ENCODE data around the gene ZFPL1. TPM values are rescaled to one million over a fixed set of nuclear protein-coding genes. Genes with fewer than 3 reads are reported as not detected.

Gene ZFPL1
- total RNA-seq, 1 donor from 2014 or later, result 33.9 TPM

DNA sequence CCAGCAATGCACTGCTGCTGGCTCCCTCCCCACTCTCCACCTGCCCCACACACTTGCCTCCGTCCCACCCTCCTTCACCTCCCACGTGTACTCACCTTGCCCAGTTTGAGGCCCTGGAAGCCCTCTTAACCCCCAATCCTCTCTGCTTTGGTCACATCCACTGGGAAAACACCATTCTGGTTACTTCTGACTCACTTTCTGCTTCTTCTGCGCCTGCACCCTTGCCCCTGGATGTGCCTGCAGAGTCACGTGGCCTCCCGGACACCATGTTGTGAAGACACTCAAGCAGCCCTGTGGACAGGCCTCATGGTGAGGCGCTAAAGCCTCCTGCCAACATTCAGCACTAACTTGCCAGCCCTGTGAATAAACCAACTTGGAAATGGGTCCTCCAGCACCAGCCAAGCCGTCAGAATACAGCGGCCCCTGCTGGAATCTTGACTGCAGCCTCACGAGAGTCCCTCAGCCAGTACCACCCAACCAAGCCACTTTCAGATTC lies 23.1 kb upstream of the ZFPL1 start:
- Mint-ChIP-seq H3K36me3 (ENCODE audit: unreplicated experiment) (no peaks in the 10 kb centered on the region), H3K4me3 (ENCODE audit: unreplicated experiment) (no peak overlapping the region), H3K9me3 (ENCODE audit: unreplicated experiment) (no peaks in the 10 kb centered on the region), H3K27ac (ENCODE audit: unreplicated experiment) (no peak overlapping the region), H3K4me1 (ENCODE audit: low read depth, unreplicated experiment) (peaks cover 2% of the 10 kb centered on the region), H3K27me3 (ENCODE audit: unreplicated experiment) (peaks cover 5% of the 10 kb centered on the region)
- DNase-seq, result no peak
- TF ChIP-seq, protein P1, sequence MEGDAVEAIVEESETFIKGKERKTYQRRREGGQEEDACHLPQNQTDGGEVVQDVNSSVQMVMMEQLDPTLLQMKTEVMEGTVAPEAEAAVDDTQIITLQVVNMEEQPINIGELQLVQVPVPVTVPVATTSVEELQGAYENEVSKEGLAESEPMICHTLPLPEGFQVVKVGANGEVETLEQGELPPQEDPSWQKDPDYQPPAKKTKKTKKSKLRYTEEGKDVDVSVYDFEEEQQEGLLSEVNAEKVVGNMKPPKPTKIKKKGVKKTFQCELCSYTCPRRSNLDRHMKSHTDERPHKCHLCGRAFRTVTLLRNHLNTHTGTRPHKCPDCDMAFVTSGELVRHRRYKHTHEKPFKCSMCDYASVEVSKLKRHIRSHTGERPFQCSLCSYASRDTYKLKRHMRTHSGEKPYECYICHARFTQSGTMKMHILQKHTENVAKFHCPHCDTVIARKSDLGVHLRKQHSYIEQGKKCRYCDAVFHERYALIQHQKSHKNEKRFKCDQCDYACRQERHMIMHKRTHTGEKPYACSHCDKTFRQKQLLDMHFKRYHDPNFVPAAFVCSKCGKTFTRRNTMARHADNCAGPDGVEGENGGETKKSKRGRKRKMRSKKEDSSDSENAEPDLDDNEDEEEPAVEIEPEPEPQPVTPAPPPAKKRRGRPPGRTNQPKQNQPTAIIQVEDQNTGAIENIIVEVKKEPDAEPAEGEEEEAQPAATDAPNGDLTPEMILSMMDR (IDR thresholded peaks at IDR 0.05; ENCODE audit: partially characterized antibody, unreplicated experiment), result no peak

DNA sequence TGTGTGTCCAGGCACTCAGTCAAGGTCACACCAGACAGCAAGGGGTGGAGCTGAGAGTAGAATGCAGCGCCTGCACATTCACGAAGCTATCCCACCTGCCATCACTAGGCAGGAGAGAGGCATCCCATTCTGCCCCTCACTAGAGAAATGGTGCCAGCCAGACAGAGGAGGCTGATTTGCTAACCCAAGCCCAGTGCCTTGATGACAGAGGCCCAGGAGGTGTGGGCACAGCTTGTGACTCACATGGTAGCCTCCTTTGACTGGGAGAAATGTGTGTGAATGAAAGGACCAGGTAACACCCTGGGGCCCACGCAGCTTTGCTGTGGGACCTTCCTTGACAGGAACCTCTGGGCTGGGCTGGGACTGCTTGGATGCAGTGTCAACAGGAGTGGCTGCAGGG lies 20.5 kb upstream of the ZFPL1 start:
- no peaks in the 10 kb centered on the region for H3K36me3 Mint-ChIP-seq (ENCODE audit: unreplicated experiment)

DNA sequence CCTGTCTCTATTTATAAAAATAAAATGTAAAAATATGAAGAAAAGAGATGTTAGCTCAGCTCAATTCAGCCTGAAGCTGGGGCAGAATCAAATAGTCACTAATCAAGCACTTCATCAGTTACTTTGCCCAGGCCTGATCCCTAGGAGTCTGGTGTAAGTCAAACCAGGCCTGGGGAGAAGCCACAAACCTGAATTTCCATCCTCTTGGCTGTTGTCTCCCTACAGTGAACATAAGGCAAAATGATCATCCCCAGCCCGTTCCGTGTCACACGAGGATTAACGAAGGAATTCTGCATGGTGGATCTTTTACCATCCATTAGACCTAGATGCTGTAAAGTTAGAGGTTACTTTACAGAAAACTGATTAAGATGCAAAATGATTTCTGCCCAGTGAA lies 19.2 kb upstream of the ZFPL1 start:
- H3K27me3 Mint-ChIP-seq (ENCODE audit: unreplicated experiment), result no peaks in the 10 kb centered on the region
- no peaks in the 10 kb centered on the region for H3K36me3 Mint-ChIP-seq (ENCODE audit: unreplicated experiment)
- no peak overlapping the region for H3K4me3 Mint-ChIP-seq (ENCODE audit: unreplicated experiment)
- peaks cover 1% of the 10 kb centered on the region for H3K9me3 Mint-ChIP-seq (ENCODE audit: unreplicated experiment)
- TF ChIP-seq, protein P1 (IDR thresholded peaks at IDR 0.05; ENCODE audit: partially characterized antibody, unreplicated experiment), result no peak
- H3K27ac Mint-ChIP-seq (ENCODE audit: unreplicated experiment), result no peak overlapping the region
- H3K4me1 Mint-ChIP-seq (ENCODE audit: low read depth, unreplicated experiment), result peaks cover 7% of the 10 kb centered on the region
- no peak for DNase-seq

More for the DNA sequence above, 20.5 kb upstream of the ZFPL1 start:
- peaks cover 1% of the 10 kb centered on the region for H3K9me3 Mint-ChIP-seq (ENCODE audit: unreplicated experiment)
- H3K27me3 Mint-ChIP-seq (ENCODE audit: unreplicated experiment), result peaks cover 5% of the 10 kb centered on the region
- peaks cover 7% of the 10 kb centered on the region for H3K4me1 Mint-ChIP-seq (ENCODE audit: low read depth, unreplicated experiment)
- no peak overlapping the region for H3K4me3 Mint-ChIP-seq (ENCODE audit: unreplicated experiment)
- DNase-seq, result no peak
- TF ChIP-seq, protein P1 (IDR thresholded peaks at IDR 0.05; ENCODE audit: partially characterized antibody, unreplicated experiment), result no peak
- H3K27ac Mint-ChIP-seq (ENCODE audit: unreplicated experiment), result no peak overlapping the region

DNA sequence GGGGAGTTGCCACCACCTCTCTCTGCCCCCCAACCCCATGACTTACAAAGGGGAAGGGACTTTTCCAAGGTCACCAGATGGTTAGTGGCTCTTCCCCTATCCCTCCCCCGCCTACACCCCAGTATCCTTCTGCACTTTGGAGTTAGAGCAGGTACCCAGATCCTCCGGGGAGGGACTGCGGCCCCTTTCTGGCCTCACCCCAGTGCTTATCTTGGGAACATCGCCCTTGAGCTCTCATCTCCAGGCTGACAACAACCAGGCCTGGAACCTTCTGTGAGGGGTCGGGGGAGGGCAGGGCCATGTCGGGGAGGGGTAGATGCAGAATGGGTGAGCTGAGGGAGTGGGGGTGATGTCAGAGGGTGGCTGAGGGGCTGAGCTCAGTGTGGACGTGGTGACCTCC lies 18.2 kb upstream of the ZFPL1 start:
- Mint-ChIP-seq H3K4me1 (ENCODE audit: low read depth, unreplicated experiment) (peaks cover 7% of the 10 kb centered on the region), H3K36me3 (ENCODE audit: unreplicated experiment) (no peaks in the 10 kb centered on the region), H3K27ac (ENCODE audit: unreplicated experiment) (no peak overlapping the region), H3K9me3 (ENCODE audit: unreplicated experiment) (peaks cover 1% of the 10 kb centered on the region), H3K4me3 (ENCODE audit: unreplicated experiment) (no peak overlapping the region), H3K27me3 (ENCODE audit: unreplicated experiment) (no peaks in the 10 kb centered on the region)
- DNase-seq, result no peak
- TF ChIP-seq, protein P1 (IDR thresholded peaks at IDR 0.05; ENCODE audit: partially characterized antibody, unreplicated experiment), result no peak

DNA sequence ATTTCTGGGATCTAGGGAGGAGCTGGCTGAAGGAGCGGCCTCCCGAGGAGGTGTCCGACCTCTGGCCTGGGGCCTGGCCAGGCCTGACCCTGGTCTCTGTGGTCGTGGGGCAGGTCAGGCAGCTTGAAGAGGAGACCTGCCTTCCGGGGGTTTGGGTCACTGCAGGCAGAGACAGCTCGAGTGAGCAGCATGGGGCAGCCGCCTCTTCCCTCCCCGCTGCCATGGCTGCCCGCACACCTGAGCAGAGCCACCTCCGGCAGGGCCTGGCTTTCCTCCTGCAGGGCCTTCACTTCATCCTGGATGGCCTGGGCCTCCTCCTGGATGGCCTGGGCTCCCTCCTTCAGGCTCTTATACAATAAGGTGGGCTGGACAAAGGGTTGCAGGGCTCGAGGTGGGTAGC lies 17.7 kb upstream of the ZFPL1 start:
- no peak overlapping the region for H3K4me3 Mint-ChIP-seq (ENCODE audit: unreplicated experiment)
- TF ChIP-seq, protein P1 (IDR thresholded peaks at IDR 0.05; ENCODE audit: partially characterized antibody, unreplicated experiment), result no peak
- DNase-seq, result no peak
- H3K27ac Mint-ChIP-seq (ENCODE audit: unreplicated experiment), result peak overlapping the region; percentile 48
- no peaks in the 10 kb centered on the region for H3K36me3 Mint-ChIP-seq (ENCODE audit: unreplicated experiment)
- H3K4me1 Mint-ChIP-seq (ENCODE audit: low read depth, unreplicated experiment), result peaks cover 7% of the 10 kb centered on the region
- no peaks in the 10 kb centered on the region for H3K27me3 Mint-ChIP-seq (ENCODE audit: unreplicated experiment)
- peaks cover 1% of the 10 kb centered on the region for H3K9me3 Mint-ChIP-seq (ENCODE audit: unreplicated experiment)

Measured in glutamatergic neuron (in vitro differentiated cells).